Glutamatergic neuron (in vitro differentiated cells): Measurements from ENCODE around the gene USP46. TPM values are rescaled to one million over a fixed set of nuclear protein-coding genes. Genes with fewer than 3 reads are reported as not detected.

Source experiments
- DNase-seq: peaks from one replicate; pipeline ENCODE4 v3.0.0; 2022
- H3K27ac Mint-ChIP-seq: one replicate; pipeline ENCODE4 v1.8.0; 2020; ENCODE audit warnings: mild to moderate bottlenecking, mixed read lengths, inconsistent platforms; ENCODE audit not compliant: unreplicated experiment
- H3K27me3 Mint-ChIP-seq: one replicate; pipeline ENCODE4 v1.8.0; 2020; ENCODE audit warnings: mild to moderate bottlenecking, moderate library complexity, mixed read lengths, inconsistent platforms; ENCODE audit not compliant: unreplicated experiment
- H3K36me3 Mint-ChIP-seq: one replicate; pipeline ENCODE4 v1.8.0; 2020; ENCODE audit warnings: mild to moderate bottlenecking, mixed read lengths, inconsistent platforms; ENCODE audit not compliant: unreplicated experiment
- H3K4me1 Mint-ChIP-seq: one replicate; pipeline ENCODE4 v1.8.0; 2020; ENCODE audit warnings: mild to moderate bottlenecking, low read depth, mixed read lengths, inconsistent platforms; ENCODE audit not compliant: unreplicated experiment
- H3K4me3 Mint-ChIP-seq: one replicate; pipeline ENCODE4 v1.8.0; 2020; ENCODE audit warnings: mild to moderate bottlenecking, mixed read lengths, inconsistent platforms; ENCODE audit not compliant: unreplicated experiment
- H3K9me3 Mint-ChIP-seq: one replicate; pipeline ENCODE4 v1.8.0; 2020; ENCODE audit warnings: mild to moderate bottlenecking, moderate library complexity, mixed read lengths, inconsistent platforms; ENCODE audit not compliant: unreplicated experiment
- total RNA-seq: library from RNA; stranded (reverse); fragmentation: NEBNext Ultra II Directional; extraction: Animal tissue kit (Norgen Biotek cat#: 25700); gene quantifications from one replicate; pipeline ENCODE4 v1.2.1, GENCODE V29; 2021; ENCODE audit not compliant: unreplicated experiment
- TF ChIP-seq, protein P1 (sequence below): fragments of 200-600 bp; sonication (generic); IDR thresholded peaks from one replicate; pipeline ENCODE4 v1.5.0; 2021; ENCODE audit not compliant: partially characterized antibody, unreplicated experiment

Gene USP46
- total RNA-seq, 1 donor from 2014 or later = 72.4 TPM

DNA sequence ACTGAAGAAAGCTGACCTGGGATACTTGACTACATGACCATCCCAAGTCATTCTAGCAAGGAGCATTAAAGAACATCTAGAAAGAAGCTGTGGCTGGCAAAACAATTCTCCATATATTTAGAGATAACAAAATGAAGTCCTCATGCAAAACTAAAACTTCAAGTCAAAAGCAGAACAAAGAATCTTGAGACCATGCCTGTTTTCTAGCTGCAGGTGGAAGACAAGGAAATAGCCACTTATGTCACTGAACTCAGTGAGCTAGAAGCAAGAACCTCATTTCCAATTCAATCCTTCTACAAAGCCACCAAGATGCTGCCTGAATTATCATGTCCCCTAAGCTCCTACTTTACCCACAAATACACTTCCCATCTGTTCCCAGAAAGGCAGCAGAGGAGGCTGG is 13.8 kb downstream of the USP46 start:
- H3K9me3 Mint-ChIP-seq = peaks cover 2% of the 10 kb centered on the region
- no peaks in the 10 kb centered on the region for H3K36me3 Mint-ChIP-seq
- DNase-seq = no peak
- no peak overlapping the region for H3K27ac Mint-ChIP-seq
- no peaks in the 10 kb centered on the region for H3K27me3 Mint-ChIP-seq
- peaks cover 2% of the 10 kb centered on the region for H3K4me1 Mint-ChIP-seq
- no peak overlapping the region for H3K4me3 Mint-ChIP-seq
- TF ChIP-seq, protein P1, sequence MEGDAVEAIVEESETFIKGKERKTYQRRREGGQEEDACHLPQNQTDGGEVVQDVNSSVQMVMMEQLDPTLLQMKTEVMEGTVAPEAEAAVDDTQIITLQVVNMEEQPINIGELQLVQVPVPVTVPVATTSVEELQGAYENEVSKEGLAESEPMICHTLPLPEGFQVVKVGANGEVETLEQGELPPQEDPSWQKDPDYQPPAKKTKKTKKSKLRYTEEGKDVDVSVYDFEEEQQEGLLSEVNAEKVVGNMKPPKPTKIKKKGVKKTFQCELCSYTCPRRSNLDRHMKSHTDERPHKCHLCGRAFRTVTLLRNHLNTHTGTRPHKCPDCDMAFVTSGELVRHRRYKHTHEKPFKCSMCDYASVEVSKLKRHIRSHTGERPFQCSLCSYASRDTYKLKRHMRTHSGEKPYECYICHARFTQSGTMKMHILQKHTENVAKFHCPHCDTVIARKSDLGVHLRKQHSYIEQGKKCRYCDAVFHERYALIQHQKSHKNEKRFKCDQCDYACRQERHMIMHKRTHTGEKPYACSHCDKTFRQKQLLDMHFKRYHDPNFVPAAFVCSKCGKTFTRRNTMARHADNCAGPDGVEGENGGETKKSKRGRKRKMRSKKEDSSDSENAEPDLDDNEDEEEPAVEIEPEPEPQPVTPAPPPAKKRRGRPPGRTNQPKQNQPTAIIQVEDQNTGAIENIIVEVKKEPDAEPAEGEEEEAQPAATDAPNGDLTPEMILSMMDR = no peak

DNA sequence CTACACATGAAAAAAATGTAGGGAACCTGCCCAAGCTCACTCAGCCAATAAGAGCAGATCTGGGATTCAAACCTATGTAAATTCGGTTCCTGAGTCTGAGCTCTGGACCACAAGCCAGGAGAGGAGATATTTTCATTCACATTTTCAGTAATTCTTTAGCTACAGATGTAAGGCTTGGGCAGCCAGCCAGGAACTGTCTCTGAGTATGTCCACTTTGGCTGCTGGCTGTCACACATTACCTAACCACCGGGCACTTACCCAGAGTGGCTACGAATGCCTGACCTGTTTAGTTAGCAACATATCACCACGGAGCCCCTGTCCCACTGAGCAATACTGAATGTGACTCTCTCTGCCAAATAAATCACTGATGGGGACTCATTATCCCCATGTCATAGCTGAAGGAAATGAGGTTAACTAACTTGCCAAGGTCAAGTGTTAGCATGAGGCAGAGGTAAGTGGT is 15.3 kb downstream of the USP46 start:
- Mint-ChIP-seq H3K4me3 (no peak overlapping the region), H3K4me1 (no peaks in the 10 kb centered on the region), H3K36me3 (no peaks in the 10 kb centered on the region), H3K9me3 (peaks cover 2% of the 10 kb centered on the region), H3K27ac (no peak overlapping the region), H3K27me3 (no peaks in the 10 kb centered on the region)
- no peak for DNase-seq
- TF ChIP-seq, protein P1 = no peak

DNA sequence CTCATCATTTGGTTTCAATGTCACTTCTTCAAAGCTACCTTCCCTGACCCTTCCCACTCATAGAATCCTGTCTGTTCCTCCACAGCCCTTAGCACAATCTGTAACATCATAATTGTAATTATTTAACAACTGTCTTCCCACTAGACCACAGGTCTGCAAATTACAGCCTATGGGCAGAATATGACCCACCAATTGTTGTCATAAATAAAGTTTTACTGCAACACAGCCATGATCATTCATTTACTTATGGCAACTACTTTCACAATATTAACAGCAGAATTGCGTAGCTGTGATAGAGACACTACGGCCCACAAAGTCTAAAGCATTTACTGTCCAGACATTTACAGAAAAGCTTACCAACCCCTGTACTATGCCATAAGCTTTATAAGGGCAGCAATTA is 15.9 kb downstream of the USP46 start:
- no peaks in the 10 kb centered on the region for H3K4me1 Mint-ChIP-seq
- H3K4me3 Mint-ChIP-seq = no peak overlapping the region
- no peak for DNase-seq
- TF ChIP-seq, protein P1 = no peak
- H3K27me3 Mint-ChIP-seq = no peaks in the 10 kb centered on the region
- H3K9me3 Mint-ChIP-seq = peaks cover 2% of the 10 kb centered on the region
- no peaks in the 10 kb centered on the region for H3K36me3 Mint-ChIP-seq
- H3K27ac Mint-ChIP-seq = no peak overlapping the region

DNA sequence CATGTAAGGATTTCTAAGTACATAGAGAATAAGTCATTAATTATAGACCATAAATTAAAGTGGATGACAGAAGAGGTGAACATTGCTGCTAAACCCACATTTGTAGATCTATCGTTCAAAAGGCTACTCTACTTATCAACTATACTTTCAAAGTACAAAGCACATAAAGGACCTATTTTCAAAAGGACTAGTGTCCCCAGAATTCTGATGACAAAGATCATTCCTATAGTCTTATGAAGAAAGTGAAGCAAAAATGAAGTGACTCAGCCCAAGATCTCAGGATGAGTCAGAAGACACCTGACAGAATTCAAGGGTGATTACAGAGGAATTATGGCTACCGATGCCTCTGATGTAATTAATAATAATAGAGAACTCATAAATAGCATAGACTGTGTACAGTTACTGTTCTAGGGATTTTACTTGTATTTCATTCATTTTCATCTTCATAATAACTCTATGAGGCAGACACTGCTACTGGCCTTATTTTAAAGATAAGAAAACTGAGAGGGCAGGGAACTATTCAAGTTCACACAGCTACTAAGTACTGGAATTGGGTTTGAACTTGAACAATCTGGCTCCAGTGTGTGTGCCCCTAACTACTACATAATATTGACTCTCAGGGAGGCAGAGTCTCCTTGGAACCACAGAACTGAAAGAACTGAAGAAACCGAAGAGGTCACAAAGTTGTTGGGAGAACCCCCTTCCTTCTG is 17.1 kb downstream of the USP46 start:
- TF ChIP-seq, protein P1 = no peak
- Mint-ChIP-seq H3K27ac (no peak overlapping the region), H3K27me3 (no peaks in the 10 kb centered on the region), H3K4me1 (peaks cover 8% of the 10 kb centered on the region), H3K4me3 (no peak overlapping the region), H3K36me3 (no peaks in the 10 kb centered on the region), H3K9me3 (no peaks in the 10 kb centered on the region)
- no peak for DNase-seq

DNA sequence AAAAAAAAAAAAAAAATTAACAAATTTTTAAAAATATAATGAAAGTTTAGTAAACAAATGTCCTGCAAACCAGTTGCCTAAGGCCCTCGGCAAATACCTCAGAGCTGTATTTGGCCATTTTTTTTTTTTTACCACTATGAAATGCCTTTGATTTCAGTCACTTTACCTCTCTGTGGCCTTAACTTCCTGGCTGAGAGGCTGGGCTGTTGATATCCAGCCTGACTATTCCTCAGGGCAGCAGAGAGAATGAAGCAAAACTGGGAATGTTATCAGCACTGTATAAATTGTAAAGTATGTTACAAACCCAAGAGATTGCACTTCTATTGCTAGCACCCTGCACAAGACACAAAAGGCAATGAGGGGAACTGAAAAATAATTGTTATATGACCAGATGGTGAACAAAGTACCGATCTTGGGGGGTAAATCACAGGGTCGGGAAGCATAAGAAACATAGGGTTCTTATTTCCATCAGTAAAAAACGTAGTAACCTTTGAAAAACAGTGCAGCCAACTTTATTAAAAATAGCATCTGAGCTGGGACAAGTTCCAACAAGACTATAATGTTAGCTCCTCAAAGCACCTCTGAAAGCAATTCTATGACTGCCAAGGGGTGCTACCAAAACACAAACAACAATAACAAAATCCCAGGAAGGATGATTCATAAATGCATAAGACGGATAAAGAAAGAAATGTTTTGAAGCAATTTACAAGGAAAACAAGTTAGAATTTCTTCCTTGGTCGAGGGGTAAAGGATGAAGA is 18.1 kb downstream of the USP46 start:
- Mint-ChIP-seq H3K4me1 (peaks cover 8% of the 10 kb centered on the region), H3K9me3 (no peaks in the 10 kb centered on the region), H3K4me3 (no peak overlapping the region), H3K27me3 (no peaks in the 10 kb centered on the region), H3K36me3 (no peaks in the 10 kb centered on the region), H3K27ac (no peak overlapping the region)
- DNase-seq = no peak
- TF ChIP-seq, protein P1 = no peak
